Measurements from ENCODE around the gene CLCN4. TPM values are rescaled to one million over a fixed set of nuclear protein-coding genes. Genes with fewer than 3 reads are reported as not detected.

The CLCN4 gene
- total RNA-seq, 4 donors from 2014 or later, result 2.0 to 3.1 (median 2.8) TPM

DNA sequence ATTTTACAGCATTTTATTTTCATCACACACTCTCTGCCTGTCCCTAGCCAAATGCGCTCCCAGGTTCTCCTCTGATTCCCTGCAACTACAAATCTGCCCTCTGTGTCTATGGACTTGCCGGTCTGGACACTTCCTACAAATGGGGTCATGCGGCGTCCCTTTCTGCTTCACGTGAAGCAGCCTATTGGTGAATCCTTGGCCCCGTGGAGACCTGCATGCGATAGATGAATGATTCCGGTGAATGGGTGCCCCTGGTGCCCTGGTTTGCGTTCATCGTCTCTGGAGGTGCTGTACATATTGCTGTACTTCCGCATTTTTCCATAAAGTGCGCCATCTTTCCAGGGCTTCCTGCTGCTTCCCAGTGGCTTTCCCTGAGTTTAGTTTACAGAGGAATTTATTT, 27.5 kb upstream of the CLCN4 start:
- TF ChIP-seq, protein P1, sequence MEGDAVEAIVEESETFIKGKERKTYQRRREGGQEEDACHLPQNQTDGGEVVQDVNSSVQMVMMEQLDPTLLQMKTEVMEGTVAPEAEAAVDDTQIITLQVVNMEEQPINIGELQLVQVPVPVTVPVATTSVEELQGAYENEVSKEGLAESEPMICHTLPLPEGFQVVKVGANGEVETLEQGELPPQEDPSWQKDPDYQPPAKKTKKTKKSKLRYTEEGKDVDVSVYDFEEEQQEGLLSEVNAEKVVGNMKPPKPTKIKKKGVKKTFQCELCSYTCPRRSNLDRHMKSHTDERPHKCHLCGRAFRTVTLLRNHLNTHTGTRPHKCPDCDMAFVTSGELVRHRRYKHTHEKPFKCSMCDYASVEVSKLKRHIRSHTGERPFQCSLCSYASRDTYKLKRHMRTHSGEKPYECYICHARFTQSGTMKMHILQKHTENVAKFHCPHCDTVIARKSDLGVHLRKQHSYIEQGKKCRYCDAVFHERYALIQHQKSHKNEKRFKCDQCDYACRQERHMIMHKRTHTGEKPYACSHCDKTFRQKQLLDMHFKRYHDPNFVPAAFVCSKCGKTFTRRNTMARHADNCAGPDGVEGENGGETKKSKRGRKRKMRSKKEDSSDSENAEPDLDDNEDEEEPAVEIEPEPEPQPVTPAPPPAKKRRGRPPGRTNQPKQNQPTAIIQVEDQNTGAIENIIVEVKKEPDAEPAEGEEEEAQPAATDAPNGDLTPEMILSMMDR (IDR thresholded peaks at IDR 0.05; ENCODE audit: low read depth), result no peak

GRCh38 chrX:10130354-10130753, 26.4 kb upstream of the CLCN4 start:
- TF ChIP-seq, protein P1 (IDR thresholded peaks at IDR 0.05; ENCODE audit: low read depth), result no peak

- TF ChIP-seq, protein P1 (IDR thresholded peaks at IDR 0.05; ENCODE audit: low read depth), result no peak
These were observed 22.6 kb upstream of the CLCN4 start for GRCh38 chrX:10133980-10134676.

DNA sequence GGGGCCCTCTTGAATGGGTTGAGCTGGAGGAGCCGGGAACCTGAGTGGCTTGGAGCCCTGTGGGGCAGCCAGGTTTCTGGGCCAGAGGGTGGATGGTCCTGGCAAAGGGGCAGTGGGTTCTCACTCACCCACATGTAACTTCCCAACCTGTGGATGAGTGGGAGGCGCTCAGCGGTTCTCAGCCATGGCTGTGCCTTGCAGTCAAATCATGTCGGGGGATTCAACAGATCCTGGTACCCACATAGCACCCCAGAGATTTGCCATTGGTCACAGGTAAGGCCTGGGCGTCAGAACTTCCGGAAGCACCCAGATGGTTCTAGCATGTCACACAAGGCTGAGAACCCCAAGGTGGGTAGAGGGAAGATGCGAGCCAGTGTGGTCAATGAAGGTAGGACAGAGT, 21.9 kb upstream of the CLCN4 start:
- TF ChIP-seq, protein P1 (IDR thresholded peaks at IDR 0.05; ENCODE audit: low read depth), result no peak

DNA sequence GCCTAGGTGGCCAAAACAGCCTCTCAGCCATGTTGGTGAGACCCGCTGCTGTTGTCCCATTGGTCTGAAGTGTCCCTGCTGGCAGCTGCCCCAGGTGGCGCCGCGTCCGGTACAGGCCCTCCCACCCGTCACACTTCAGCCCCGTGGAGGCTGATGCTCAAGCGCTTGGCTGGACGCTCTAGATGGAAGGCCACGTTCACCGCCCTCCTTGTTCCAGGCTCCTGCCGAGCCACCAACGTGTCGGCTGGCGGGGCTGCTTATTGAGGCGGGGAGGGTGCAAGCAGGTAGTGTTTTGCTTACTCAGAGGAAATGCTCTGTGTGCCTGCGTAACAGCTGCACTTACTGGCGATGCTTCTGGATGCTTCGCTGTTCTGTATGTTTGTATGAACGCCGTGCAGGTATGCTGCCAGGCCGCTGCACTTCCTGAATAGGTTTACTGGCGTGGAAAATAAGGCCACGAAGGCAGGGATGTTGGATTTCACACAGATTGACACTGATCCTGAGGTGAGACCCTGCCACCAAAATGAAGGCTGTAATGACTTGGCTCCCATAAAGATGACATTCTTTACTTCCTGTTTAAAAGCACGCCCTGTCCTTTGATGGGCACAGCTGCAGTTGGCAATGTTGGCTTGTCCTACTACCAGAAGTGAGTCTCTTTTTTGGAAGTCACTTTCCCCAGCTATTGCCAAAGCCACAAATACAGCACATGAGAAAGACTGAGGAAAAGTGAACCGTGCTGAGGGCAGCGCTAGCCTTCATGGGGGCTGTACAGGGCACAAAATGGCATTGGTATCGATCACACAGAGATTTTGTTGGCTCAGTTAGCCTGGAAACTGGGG, 21.0 kb upstream of the CLCN4 start:
- TF ChIP-seq, protein P1 (IDR thresholded peaks at IDR 0.05; ENCODE audit: low read depth), result no peak

- TF ChIP-seq, protein P1 (IDR thresholded peaks at IDR 0.05; ENCODE audit: low read depth), result no peak
These were observed 18.0 kb upstream of the CLCN4 start for GRCh38 chrX:10138726-10139125.

DNA sequence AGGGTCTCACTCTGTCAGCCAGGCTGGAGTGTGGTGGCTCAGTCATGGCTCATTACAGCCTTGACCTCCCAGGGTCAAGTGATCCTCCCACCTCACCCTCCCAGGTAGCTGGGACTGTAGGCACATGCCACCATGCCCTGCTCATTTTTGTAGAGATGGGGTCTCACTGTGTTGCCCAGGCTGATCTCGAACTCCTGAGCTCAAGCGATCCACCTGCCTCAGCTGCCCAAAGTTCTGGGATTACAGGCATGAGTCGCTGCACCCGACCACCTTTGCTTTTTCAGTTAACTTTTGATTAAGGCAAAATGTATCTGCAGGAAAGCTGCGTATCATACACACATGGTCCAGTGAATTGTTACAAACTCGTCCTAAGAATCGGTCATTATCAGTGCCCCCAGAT, 16.5 kb upstream of the CLCN4 start:
- TF ChIP-seq, protein P1 (IDR thresholded peaks at IDR 0.05; ENCODE audit: low read depth), result no peak
